22Rv1 (cell line): Measurements from ENCODE around the gene DOCK9.
A peak's percentile ranks its signal among the peaks of the same experiment; 100 is the strongest.

ENCODE experiments used
- H3K27ac ChIP-seq: fragments of 450-650 bp; 2 replicates; pipeline ENCODE4 v1.5.1; 2017
- CTCF ChIP-seq: fragments of 450-650 bp; IDR thresholded peaks from 2 replicates; pipeline ENCODE4 v1.5.1; 2017; ENCODE audit warnings: mild to moderate bottlenecking
- ZFX ChIP-seq: fragments of 450-650 bp; IDR thresholded peaks from 2 replicates; pipeline ENCODE4 v1.6.1; 2017; ENCODE audit warnings: antibody characterized with exemption, borderline replicate concordance

DOCK9 gene

GRCh38 chr13:98778749-98779148, 199.1 kb downstream of the DOCK9 start:
- no peak overlapping the region for H3K27ac ChIP-seq

GRCh38 chr13:98776644-98777043, 201.2 kb downstream of the DOCK9 start:
- H3K27ac ChIP-seq, result no peak overlapping the region

More at GRCh38 chr13:98778749-98779148, 199.1 kb downstream of the DOCK9 start:
- TF ChIP-seq ZFX, result no peak
- TF ChIP-seq CTCF, result no peak

GRCh38 chr13:98775844-98776598, 201.8 kb downstream of the DOCK9 start:
- H3K27ac ChIP-seq, result no peak overlapping the region
- TF ChIP-seq CTCF (no peak), ZFX (no peak)

More at GRCh38 chr13:98776644-98777043, 201.2 kb downstream of the DOCK9 start:
- no peak for TF ChIP-seq ZFX
- TF ChIP-seq CTCF, result no peak

GRCh38 chr13:98775386-98775785, 202.5 kb downstream of the DOCK9 start:
- TF ChIP-seq ZFX (no peak), CTCF (no peak)
- no peak overlapping the region for H3K27ac ChIP-seq

- no peak overlapping the region for H3K27ac ChIP-seq
- no peak for TF ChIP-seq CTCF
- TF ChIP-seq ZFX, result no peak
These were observed 203.1 kb downstream of the DOCK9 start for GRCh38 chr13:98774776-98775175.

GRCh38 chr13:98773921-98774320, 203.9 kb downstream of the DOCK9 start:
- no peak for TF ChIP-seq ZFX
- TF ChIP-seq CTCF, result no peak
- H3K27ac ChIP-seq, result no peak overlapping the region

- no peak overlapping the region for H3K27ac ChIP-seq
- TF ChIP-seq CTCF, result 0 out of 2 replicates have a peak, but pooled peaks have one; percentile 8
- TF ChIP-seq ZFX, result no peak
These were observed 204.9 kb downstream of the DOCK9 start for GRCh38 chr13:98772794-98773452.
